HG02763 (cell line): Measurements from ENCODE around the gene BST1.

ENCODE experiments used
- ATAC-seq: cut with Tn5 transposase; IDR thresholded peaks from one replicate; pipeline ENCODE4 v1.9.1; 2021; ENCODE audit warnings: mild to moderate bottlenecking, moderate library complexity; ENCODE audit not compliant: unreplicated experiment

Gene BST1

DNA sequence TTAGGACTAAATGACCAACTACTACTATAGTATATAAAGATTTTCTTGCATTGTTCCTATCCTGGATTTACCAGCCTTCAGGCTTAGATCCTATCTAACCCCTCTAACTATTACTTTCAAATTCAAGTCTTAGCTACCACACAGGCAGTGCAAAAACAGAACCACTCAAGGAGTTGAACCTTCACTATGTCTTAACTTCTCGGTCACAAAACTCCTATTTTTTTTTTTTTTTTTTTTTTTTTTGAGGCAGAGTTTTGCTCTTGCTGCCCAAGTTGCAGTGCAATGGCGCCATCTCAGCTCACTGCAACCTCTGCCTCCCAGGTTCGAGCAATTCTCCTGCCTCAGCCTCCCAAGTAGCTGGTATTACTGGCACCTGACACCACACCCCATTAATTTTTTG is 27.5 kb upstream of the BST1 start:
- ATAC-seq = no peak

DNA sequence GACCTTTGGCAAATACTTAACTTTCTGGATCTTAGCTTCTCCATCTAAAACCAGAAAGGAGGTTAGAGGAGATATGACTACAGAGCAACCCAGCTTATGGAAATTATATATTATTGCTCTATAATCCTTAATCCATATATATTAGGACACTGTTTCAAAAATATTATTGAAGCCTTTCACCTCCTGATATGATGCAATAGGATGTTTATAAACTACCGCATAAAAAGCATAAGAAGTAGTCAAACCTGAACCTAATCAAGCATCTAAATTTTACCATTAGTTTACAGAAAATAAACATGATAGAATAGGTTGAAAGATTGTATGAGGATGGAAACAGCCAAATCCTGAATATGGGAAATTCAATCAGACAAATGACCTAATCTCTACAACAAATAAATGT is 26.8 kb upstream of the BST1 start:
- ATAC-seq = no peak

DNA sequence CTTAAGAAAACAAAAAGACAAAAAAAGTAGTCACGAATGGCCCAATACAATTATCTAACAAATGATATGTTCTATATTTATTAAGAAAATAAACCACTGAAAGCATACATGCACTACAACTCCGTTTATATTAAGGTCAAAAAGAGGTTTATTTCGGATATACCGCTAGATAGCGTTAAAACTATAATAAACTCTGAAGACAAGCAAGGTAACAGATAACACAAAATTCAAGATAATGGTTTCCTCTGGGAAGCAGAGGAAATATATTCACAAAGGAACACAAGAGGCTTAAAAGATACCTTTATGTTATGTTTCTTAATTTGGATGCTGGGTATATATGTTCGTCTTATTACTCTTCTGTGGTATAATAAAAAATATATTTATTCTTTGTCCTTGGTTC is 26.0 kb upstream of the BST1 start:
- ATAC-seq = no peak

DNA sequence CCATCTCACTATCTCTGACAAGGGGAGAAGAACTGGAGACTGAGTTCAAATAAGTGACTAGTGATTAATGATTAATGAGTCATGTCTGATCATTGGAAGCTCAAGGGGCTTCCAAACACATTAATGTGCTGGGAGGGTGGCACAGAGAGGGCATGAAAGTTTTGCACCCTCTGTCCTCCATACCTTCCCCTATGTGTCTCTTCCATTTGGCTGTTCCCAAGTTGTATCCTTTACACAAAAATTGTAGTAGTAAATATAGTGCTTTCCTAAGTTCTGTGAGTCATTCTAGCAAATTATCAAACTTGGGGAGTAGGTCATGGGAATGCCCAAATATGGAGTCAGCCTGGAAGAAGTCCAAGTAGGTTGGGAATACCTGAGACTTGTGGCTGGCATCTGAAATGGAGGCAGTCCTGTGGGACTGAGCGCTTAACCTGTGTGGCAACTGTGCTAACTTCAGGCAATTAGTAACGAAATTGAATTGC is 25.3 kb upstream of the BST1 start:
- no peak for ATAC-seq

DNA sequence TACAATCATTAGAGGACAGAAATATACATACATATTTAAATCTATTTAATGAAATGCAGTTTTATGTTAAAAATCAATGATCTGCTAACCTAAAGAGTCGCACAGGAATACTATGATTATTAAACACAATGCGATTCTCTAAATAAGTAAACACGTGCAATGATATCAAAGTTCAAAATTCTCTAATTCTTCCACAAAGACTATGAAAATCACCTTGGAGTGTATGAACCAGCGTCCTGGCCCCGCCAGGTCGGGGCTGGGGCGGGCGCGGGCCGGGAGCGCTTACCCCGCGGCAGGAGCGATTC is 21.8 kb upstream of the BST1 start:
- no peak for ATAC-seq

DNA sequence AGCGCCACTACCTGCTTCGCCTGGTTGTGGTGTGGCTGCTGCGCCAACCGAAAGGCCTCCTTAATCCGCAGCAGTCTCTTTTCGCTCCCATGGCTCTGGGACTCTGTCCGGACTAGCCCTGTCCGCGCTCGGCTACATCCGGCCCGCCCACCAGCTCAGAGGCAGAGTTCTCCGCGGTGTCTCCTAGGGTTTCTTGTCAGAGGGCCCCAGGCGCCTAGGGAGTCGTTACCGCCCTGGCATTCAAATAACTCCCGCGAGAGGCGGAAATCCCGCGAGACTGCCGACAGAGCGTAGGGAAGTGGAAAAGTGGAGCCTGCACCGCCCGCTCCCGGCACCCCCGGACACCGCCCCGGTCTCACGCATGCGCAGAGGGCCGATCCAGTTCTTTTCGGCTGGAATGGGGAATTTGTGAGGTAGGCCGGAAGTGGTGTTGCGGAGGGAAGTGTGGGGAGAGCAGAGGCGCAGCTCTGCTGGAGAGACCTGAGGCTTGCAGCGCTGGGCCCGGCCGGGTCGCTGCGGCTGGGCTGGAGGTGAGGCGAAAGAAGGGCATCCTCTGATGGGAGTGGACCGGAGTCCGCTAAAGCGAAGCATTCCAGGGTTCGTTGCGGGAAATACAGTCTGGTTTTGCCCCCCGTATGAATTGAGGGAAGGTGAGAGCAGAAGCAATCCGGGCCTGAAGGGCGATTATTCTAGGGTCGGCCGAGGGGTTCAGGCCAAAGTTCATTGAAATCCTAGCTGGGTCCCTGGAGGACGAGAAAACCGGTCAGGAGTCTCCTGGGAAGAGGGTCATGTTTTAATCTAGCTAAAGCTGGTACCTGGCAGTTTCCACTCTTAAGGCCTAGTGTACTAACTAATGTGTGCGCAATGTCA is 21.3 kb upstream of the BST1 start, which contains the start of gene FAM200B:
TSS of gene FAM200B (plus strand) at position 456 of the 870 bp plus-strand sequence. CDS start 5,151 bp downstream, outside the sequence.
- peak; percentile 90 for ATAC-seq

DNA sequence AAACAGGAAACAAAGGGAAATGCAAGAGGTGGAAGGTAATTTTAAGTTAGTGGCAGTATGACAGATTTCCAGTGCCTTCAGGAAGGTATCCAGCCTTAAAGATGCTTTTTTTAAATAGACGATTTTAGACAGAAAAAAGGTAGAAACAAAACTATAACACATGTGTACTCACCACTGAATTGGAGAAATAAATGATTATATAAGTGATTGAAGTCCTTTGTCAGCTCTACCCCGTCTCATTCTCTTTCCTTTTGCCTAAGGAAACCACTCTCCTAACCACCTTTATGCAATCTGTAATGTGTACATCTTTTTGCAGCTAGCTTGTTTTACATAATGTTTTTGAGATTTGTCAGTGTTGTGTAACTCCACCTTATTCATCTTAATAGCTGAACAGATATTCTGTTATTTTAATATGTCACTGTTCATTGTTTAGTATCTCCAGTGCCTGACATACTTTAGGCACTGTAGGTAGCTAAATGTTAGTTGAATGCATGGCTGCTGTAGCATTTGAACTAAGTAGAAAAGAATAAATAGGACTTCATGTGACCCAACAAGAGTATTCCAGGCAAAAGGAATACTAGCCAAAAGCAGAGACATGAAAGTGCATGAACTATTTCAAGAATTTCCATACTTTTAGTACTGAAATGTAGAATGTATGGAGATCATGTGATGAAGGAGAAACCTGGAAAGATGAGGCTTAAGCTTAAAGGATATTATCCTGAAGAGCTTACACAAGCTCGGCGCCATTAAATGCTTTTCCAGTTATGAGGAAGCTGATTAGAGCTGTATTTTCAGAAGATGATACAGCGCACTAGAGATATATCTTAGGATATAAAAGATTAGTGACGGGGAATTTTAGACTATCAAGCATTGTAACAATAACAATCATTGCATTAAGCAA is 20.4 kb upstream of the BST1 start:
- ATAC-seq = no peak

DNA sequence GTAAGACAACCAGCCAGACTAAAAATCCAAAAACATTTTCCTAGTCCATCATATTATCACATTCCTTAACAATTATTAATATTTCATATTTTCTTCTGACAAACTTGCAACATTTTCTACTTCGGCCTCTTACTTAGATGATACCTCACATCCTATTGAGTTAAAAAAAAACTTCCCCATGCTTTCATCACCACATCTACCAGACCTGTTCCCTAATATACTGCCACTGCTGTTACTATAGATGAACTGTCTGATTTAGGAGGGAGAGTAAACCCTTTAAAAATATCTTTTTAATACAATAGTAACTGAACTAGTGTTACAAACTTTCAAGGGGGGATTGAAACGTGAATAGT is 19.7 kb upstream of the BST1 start:
- no peak for ATAC-seq

DNA sequence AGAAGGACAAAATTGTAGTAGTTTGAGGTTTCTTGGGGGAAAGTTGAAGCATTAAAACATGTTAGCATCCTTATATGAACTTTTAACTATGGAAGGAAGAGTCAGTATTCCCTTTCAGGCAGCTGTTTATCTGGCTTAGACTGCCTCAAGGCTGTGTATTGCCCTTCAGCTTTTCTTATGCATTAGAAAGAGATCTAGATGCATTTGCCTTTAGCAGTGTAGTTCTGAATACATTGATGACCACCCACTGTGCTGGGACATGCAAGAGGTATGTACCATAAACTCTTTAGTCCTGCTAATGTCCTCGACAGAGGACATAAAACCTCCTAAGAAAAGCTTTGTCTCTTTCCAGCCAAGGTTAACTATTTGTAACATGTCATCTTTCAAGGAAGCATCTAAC is 18.4 kb upstream of the BST1 start:
- no peak for ATAC-seq

DNA sequence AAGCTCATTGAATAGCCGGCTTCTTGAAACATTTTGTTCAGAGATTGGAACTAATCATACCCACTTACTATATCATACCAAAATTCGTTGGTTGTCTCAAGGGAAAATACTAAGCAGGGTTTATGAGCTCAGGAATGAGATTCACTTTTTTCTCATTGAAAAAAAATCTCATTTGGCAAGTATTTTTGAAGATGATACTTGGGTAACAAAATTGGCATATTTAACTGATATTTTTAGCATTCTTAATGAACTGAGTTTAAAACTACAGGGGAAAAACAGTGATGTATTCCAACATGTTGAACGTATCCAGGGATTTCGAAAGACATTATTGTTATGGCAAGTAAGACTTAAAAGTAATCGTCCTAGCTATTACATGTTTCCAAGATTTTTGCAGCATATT is 14.8 kb upstream of the BST1 start:
- ATAC-seq = no peak

DNA sequence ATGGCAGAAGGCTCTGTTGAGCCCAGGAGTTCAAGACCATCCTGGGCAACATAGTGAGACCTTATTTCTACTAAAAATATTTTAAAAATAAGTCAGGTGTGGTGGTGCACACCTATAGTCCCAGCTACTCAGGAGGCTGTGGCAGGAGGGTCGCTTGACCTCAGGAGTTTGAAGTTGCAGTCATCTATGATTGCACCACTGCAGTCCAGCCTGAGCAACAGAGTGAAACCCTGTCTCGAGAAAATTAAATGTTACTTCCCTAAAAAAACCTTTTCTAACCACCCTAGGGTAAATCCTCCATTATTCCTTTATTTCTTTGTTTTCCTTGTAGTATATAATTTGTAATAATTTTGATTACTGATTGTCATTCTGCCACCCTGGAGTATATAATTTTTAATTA is 13.3 kb upstream of the BST1 start:
- ATAC-seq = no peak

DNA sequence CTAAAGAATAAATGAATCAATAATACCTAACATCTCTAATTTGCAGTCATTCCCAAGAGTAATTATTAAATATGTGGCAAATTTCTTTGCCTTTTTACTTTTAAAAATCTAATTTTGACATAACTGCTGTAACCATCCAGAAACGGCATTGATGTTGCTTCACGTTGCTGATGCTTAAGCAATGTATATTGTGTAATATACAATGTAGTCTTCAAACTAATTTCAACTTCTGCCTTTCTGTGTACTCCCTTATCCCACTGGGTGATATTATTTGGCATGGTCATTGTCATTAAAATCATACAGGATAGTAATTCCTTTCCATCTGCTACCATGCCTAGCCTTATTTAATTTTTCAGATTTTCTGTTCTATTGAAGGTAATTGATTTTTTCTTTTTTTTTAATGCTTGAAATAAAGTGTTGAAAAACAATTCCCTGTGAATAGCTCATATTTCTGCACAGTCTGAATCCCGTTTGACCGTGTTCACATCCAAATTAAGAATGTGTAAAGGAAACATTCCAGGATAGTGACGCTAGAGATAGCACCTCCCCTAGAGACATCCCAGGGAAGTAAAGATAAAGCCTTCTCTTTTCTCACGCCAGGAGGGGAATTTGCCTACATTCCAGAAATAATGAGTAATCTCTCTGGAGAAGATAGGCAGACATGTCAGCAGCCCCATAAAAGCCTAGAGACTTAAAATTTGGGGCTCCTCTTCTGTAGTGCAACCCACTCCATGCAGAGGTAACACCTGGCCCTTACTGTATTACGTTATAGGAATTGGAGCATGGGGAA is 12.7 kb upstream of the BST1 start:
- ATAC-seq = no peak

DNA sequence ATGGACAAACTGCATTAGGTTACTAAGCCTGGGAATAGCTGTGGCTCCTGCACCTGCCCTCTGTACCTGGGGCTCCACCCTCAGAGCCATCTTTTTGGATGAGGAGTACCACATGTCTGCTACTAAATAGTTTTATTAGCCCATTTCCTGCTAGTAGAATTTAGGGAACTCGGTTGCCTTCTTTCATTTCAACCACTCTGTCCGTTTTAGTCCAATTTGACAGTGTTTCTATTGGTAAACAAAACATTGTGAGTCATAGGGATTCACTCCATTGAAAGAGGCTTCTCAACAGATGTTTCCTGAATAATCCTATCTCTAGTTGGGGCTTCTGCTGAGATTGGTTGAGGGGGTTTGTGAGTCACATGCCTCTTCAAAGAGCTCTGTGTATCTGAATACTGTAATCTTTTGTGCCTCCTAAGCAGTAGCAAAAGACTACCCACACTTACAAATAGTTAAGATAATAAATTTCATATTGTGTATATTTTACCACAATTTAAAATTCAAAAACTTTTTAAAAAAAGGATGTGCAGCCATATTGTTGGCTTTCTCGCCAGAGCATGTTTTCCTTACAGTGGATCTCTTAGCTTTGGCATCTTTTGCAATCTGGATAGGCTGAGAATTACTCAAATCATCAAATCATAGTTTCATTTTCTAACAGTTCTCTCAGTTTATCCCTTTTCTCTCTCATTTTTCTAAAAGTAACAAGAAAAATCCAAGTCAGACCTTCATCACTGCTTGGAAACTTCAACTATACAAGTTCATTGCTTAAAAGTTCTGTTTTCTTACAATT is 11.3 kb upstream of the BST1 start:
- no peak for ATAC-seq

DNA sequence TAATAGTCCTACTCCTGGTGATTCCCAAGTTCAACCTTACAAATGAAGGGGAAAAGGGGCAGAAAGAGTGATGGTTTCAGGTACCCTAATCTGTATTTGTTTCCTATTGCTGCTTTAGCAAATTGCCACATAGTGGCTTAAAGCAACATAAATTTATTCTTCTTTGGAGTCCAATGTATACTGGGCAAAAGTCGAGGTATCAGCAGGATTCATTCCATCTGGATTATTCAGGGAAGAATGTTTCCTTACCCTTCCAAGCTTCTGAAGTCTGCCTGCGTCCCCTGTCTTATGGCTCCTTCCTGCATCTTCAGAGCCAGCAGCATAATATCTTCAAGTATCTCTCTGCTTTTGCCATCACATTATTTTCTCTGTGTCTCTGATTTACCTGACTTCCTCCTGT is 10.3 kb upstream of the BST1 start:
- ATAC-seq = no peak

DNA sequence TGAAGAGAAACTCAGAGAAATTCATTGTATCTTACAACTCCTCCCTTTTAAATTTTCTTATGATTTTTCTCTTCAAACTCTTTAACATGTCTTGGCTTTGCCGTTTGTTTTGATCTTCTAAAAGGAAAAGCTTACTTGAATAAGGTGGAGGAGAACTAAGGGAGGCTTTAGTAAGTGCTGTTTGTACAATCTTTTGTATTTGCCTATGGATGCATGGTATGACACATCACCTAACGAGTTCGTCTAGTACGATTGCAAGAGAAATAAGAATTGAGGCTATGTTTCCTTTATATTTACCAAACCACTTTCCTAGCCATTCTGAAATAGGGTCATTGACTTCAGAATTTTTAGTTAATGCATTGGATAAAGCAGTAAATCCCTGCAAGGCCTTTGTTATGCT is 8.4 kb upstream of the BST1 start:
- no peak for ATAC-seq

DNA sequence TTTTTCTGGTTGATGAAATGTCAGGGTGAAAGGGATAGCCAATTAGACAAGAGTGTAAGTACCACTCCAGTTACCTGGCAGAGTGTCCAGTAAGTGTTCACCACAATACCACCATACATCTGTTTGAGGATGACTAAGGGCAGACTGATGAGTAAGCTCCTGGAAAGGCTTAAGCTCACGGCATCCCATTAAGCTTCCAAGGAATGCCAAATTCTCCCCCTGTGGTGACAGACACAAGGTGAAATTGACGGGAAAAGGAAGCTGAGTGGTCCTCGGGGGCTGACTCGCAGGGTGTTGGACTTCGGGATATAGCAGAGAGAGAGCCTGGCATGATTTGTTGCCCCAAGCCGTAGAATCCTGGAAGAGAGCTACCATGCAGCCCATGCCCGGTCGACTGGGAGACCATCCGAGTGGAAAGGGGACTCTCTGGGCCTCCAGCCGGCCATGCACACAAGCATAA is 7.6 kb upstream of the BST1 start:
- ATAC-seq = no peak

DNA sequence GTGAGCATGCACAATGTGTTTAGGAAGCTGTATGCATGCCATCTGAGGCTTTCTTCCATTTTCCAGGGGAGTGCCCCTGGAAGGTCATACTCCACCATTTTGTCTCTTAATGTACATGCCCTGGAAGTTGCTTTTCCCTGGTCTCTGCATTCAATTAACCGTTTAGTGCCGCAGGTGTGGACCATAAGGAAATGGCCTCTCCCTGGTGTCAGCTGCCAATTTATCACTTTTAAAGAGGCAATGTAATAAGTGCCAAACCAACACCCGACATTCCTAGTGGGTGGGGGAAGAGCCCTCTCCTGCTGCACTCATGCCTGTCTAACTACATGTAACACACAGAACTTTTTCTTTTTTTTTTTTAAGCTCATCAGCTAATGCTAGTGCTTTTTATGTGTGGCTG is 7.1 kb upstream of the BST1 start:
- ATAC-seq = no peak

DNA sequence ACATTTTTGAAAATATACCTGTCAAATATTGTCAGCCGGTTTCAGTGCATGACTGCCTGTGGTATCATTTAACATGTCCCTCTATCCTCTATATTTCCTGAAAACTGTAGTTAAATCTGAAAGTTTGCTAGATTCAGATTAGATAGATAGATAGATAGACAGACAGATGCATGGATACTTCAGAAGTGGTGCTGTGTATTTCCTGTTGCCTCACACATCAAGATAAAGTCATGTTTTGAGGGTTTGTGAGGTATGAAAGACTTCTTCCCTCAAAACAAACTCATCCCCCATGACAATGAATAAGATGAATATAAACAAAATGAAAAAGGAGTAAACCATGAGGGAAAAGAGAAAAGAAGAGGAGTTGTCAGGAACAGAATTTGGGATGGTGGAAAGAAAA is 6.0 kb upstream of the BST1 start:
- ATAC-seq = no peak

DNA sequence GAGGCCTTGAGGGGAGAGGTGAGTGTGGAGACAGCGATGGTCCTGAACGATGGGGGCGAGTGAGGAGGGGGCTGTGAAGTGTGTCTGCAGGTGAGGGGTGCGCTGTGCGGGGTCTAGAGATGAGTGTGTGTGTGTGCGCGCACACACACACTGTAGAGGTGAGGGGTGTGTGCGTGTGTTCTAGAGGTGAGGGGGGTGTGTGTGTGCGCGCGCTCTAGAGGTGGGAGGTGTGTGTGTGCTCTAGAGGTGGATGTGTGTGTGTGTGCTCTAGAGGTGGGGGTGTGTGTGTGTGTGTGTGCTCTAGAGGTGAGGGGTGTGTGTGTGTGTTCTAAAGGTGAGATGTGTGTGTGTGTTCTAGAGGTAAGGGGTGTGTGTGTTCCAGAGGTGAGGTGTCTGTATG is 574 bp downstream of the BST1 start:
- no peak for ATAC-seq

DNA sequence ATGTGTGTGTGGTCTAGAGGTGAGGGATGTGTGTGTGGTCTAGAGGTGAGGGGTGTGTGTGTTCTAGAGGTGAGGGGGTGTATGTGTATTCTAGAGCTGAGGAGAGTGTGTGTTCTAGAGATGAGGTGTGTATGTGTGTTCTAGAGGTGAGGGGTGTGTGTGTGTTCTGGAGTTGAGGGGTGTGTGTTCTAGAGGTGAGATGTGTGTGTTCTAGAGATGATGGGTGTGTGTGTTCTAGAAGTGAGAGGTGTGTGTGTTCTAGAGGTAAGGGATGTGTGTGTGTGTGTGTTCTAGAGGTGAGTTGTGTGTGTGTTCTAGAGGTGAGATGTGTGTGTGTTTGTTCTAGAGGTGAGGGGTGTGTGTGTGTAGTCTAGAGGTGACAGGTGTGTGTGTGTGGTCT is 1.3 kb downstream of the BST1 start:
- no peak for ATAC-seq
